ENCODE results near the gene CYP39A1. TPM values are rescaled to one million over a fixed set of nuclear protein-coding genes. Genes with fewer than 3 reads are reported as not detected.

CYP39A1 gene
- total RNA-seq, 4 donors from 2014 or later = 3.3 to 12.1 (median 5.6) TPM

- WGBS, 2 donors = 87 to 95% methylated on average over 2 of the region's 2 CpGs
- no peaks in the 10 kb centered on the region for H3K36me3 ChIP-seq
- H3K4me3 ChIP-seq = no peak overlapping the region
- H3K9me3 ChIP-seq = peaks cover 0 to 14% (median 0%) of the 10 kb centered on the region in 4 donors
- no peak for TF ChIP-seq POLR2A (IDR thresholded peaks at IDR 0.05)
- no peak for TF ChIP-seq CTCF (IDR thresholded peaks at IDR 0.05)
- TF ChIP-seq EP300 (IDR thresholded peaks at IDR 0.05) = no peak
- H3K27me3 ChIP-seq = no peaks in the 10 kb centered on the region
- no peak overlapping the region for H3K27ac ChIP-seq
- DNase-seq (ENCODE audit: low spot score in 2 of 2) = no peak
- H3K4me1 ChIP-seq = no peaks in the 10 kb centered on the region
Observed at GRCh38 chr6:46539866-46540265, 112.8 kb downstream of the CYP39A1 start.

DNA sequence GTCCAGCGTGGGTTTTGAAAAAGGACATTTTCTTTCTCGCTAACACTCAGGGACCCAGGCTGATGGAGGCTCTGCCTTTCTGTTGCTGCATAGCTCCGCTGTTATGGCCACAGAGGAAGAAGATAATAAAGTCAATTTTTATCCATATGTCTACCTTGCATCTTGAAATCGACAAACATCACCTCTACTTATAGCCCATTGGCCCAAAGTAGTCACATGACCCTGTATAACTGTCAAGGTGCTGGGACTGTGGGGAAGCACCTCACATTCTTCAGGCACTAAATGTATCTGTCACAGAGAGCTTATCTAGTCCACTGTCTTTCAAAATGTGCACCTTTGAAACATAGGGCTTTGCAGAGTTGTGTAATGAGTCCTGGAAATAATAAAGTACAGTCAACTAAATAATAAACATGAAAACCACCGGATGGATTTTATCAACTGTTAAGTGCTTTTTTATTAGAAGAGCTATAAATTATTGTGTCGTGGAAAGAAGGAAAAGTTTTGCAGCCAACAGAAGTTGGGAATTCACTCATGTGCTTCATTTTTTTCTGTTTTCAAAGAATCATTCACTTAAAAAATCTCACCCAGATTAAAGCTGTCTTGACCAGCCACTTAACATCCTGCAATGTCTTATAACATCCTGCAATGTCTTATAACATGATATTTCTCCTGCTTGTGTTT lies 113.7 kb downstream of the CYP39A1 start:
- Histone ChIP-seq H3K27me3 (no peaks in the 10 kb centered on the region), H3K9me3 (peaks cover 0 to 5% (median 0%) of the 10 kb centered on the region in 4 donors), H3K36me3 (no peaks in the 10 kb centered on the region), H3K4me3 (no peak overlapping the region), H3K27ac (no peak overlapping the region), H3K4me1 (no peaks in the 10 kb centered on the region)
- DNase-seq (ENCODE audit: low spot score in 2 of 2) = no peak
- no peak for TF ChIP-seq EP300 (IDR thresholded peaks at IDR 0.05)
- TF ChIP-seq CTCF (IDR thresholded peaks at IDR 0.05) = no peak
- no peak for TF ChIP-seq POLR2A (IDR thresholded peaks at IDR 0.05)
- WGBS, 2 donors = 65 to 66% methylated on average over 6 of the region's 6 CpGs

DNA sequence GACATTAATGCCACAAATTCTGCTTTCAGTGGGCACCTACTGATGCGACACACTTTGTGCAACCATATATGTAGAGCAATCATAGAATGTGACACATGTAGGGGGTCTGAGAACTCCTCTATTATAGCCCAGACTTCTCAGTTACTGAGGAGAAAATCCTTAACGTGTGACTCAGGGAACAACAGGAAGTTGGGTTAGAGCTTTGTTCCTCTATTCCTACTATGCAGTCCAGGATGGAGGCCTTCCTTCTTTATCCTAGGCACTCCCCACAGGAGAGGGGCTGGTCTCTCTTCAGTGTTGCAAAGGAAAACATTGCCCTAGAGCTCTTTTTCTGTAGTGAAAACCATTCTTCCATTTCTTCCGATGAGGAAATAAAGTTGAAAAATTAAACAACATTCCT lies 121.7 kb downstream of the CYP39A1 start:
- Histone ChIP-seq H3K27ac (no peak overlapping the region), H3K4me1 (peaks cover 0 to 16% (median 0%) of the 10 kb centered on the region in 4 donors), H3K4me3 (no peak overlapping the region), H3K9me3 (no peaks in the 10 kb centered on the region), H3K27me3 (no peaks in the 10 kb centered on the region), H3K36me3 (no peaks in the 10 kb centered on the region)
- WGBS, 2 donors = 68 to 69% methylated on average over 3 of the region's 3 CpGs
- no peak for TF ChIP-seq POLR2A (IDR thresholded peaks at IDR 0.05)
- no peak for TF ChIP-seq CTCF (IDR thresholded peaks at IDR 0.05)
- no peak for TF ChIP-seq EP300 (IDR thresholded peaks at IDR 0.05)
- no peak for DNase-seq (ENCODE audit: low spot score in 2 of 2)

DNA sequence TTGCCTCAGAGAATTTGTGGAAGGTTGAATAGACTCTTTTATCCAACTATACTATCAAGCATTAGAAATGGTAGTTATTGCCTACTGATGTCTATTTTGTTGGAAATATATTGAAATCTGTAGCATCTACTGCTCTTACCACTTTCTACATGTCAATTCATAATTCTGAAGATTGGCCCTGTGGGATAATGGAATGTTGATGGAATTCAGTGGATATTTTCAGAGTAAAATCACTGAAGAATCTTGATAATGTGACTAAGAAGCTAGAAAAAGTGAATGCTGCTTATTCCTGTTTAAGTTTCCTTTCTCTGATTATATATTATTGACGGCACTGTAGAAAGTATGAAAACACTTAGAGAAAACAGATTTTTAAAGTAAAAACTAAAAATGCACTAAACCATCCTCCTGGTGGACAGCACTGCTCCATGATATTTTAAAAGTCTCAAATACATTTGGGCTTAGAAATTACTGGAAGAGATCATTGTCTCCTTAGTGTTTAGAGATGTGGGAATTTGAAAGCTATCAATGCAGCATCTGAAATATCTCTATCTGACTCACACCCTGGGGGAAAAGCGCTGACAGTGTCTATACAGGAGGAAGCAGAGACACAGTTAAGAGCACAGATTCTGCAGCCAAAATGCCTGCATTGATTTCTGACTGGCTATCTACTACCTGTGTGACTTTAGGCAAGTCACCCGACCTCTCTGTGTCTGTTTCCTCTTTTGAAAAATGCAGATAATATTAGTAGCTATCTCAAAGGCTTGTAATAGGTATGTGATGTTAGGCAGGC lies 123.5 kb downstream of the CYP39A1 start:
- TF ChIP-seq POLR2A (IDR thresholded peaks at IDR 0.05) (no peak), EP300 (IDR thresholded peaks at IDR 0.05) (no peak), CTCF (IDR thresholded peaks at IDR 0.05) (no peak)
- no peaks in the 10 kb centered on the region for H3K36me3 ChIP-seq
- peak overlapping the region in 1 of 4 donors; percentile 18 for H3K27ac ChIP-seq
- WGBS, 2 donors = 58 to 63% methylated on average over 3 of the region's 3 CpGs
- no peak for DNase-seq (ENCODE audit: low spot score in 2 of 2)
- H3K4me1 ChIP-seq = peaks cover 0 to 16% (median 0%) of the 10 kb centered on the region in 4 donors
- H3K9me3 ChIP-seq = no peaks in the 10 kb centered on the region
- no peak overlapping the region for H3K4me3 ChIP-seq
- H3K27me3 ChIP-seq = peaks cover 0 to 2% of the 10 kb centered on the region in 2 donors

- Histone ChIP-seq H3K4me1 (peaks cover 0 to 20% (median 0%) of the 10 kb centered on the region in 4 donors), H3K27me3 (peaks cover 0 to 2% of the 10 kb centered on the region in 2 donors), H3K36me3 (no peaks in the 10 kb centered on the region), H3K9me3 (no peaks in the 10 kb centered on the region), H3K4me3 (no peak overlapping the region), H3K27ac (no peak overlapping the region)
- WGBS, 2 donors = 92 to 95% methylated on average over 2 of the region's 2 CpGs
- no peak for TF ChIP-seq EP300 (IDR thresholded peaks at IDR 0.05)
- DNase-seq (ENCODE audit: low spot score in 2 of 2) = no peak
Observed at GRCh38 chr6:46526607-46527006, 126.0 kb downstream of the CYP39A1 start.
